Dermis microvascular lymphatic vessel endothelial cell (primary cell): ENCODE results near the gene CGREF1. TPM values are rescaled to one million over a fixed set of nuclear protein-coding genes. Genes with fewer than 3 reads are reported as not detected.
"Not testable (repeated sequence)": the region's sequence is repeated elsewhere in the genome, so short reads cannot be mapped to it uniquely, and the experiment has no call there.

Experiments
- DNase-seq, 2 donors: peaks; one replicate each; pipeline versions ENCODE4 v3.0.0 to v3.0.0-alpha.2; 2010; ENCODE audit warnings: low read depth in 2 of 2
- total RNA-seq: library from RNA; depleted of rRNA; stranded (reverse); fragments of >200 nt; gene quantifications from 2 replicates; pipeline ENCODE4 v1.2.1, GENCODE V29; 2014

CGREF1 gene
- total RNA-seq, 1 donor from 2014 or later: 2.8 TPM

- DNase-seq: no peak
These were observed 30.3 kb downstream of the CGREF1 start for GRCh38 chr2:27088634-27089033.

DNA sequence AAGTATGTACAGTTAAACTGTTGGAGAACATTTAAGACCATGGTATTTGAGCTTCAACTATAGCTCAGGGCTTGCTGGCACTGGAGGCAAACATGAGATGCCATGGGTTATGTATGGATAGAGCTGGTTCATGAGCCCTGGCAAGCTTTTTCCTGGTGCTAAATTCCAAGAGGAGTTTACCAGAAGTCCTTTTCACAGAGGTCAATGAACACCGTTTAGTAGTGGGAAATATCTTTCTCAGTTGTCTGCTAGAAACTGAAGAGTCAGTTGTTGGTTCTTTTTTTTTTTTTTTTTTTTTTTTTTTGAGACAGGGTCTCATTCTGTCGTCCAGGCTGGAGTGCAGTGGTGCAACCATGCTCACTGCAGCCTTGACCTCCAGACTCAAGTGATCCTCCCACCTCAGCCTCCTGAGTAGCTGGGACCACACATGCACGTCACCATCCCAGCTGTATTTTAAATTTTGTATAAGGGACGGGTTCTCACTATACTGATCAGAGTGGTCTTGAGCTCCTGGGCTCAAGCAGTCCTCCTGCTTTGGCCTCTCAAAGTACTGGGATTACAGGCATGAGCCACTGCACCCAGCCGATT, 31.0 kb downstream of the CGREF1 start:
- DNase-seq: no peak

- DNase-seq: no peak
These were observed 32.0 kb downstream of the CGREF1 start, which contains the start of gene KHK for GRCh38 chr2:27086724-27087593. KHK (plus strand) TSS chr2:27086772; CDS start chr2:27087260, 488 bp downstream.

DNA sequence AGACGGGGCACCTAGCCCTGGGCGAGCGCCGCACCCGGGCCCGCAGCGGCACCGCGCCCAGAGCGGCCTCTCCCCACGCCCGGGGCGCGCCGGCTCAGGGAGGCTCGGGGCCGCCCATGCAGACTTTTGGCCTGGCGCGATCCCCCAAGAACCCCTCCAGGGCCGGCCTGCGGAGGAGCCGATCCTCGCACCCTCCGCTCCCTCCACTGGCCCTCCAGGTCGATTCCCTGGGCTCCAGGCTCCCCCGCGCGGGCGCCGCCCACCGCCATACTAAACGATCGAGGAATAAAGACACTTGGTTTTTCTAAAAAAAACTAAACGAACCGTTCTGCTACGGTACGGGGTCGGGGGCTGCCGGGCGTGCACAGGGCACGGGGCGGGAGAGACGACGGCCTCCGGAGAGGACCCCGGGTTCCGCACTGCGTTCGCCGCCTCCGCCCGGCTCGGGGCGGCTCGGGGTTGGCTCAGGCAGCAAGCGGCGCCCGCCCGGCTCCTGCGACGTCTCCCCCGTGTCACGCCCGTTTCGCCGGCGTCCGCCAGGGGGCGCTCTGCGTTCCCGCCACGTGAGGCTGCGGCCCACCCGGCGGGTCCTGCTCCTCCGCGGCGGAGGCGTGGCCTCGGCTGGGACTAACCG, 32.7 kb downstream of the CGREF1 start:
- DNase-seq: peak; percentile 75 to 92

DNA sequence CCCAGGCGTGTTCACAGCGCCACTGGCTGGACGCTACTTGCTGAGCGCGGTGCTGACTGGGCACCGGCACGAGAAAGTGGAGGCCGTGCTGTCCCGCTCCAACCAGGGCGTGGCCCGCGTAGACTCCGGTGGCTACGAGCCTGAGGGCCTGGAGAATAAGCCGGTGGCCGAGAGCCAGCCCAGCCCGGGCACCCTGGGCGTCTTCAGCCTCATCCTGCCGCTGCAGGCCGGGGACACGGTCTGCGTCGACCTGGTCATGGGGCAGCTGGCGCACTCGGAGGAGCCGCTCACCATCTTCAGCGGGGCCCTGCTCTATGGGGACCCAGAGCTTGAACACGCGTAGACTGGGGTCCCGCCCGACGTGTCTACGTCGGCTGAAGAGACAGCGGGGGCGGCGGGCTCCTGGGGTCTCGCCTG, 33.2 kb downstream of the CGREF1 start:
- peak in 1 of 2 donors; percentile 79 for DNase-seq

- no peak for DNase-seq
These were observed 33.8 kb downstream of the CGREF1 start for GRCh38 chr2:27085062-27085672.

- DNase-seq: no peak
These were observed 34.4 kb downstream of the CGREF1 start for GRCh38 chr2:27084297-27085061.

GRCh38 chr2:27083410-27084296, 35.3 kb downstream of the CGREF1 start:
- no peak for DNase-seq

- DNase-seq: no peak
These were observed 36.0 kb downstream of the CGREF1 start for GRCh38 chr2:27082773-27083409.

DNA sequence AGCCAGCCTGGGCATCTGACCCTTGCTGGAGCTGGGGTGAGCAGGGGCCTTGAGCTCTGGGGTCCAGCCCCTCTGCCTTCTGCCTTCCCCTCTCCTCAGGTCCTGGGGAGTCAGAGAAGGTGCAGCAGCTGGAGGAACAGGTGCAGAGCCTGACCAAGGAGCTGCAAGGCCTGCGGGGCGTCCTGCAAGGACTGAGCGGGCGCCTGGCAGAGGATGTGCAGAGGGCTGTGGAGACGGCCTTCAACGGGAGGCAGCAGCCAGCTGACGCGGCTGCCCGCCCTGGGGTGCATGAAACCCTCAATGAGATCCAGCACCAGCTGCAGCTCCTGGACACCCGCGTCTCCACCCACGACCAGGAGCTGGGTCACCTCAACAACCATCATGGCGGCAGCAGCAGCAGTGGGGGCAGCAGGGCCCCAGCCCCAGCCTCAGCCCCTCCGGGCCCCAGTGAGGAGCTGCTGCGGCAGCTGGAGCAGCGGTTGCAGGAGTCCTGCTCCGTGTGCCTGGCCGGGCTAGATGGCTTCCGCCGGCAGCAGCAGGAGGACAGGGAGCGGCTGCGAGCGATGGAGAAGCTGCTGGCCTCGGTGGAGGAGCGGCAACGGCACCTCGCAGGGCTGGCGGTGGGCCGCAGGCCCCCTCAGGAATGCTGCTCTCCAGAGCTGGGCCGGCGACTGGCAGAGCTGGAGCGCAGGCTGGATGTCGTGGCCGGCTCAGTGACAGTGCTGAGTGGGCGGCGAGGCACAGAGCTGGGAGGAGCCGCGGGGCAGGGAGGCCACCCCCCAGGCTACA, 36.8 kb downstream of the CGREF1 start:
- no peak for DNase-seq

- no peak for DNase-seq
These were observed 38.4 kb downstream of the CGREF1 start for GRCh38 chr2:27080603-27080936.

DNA sequence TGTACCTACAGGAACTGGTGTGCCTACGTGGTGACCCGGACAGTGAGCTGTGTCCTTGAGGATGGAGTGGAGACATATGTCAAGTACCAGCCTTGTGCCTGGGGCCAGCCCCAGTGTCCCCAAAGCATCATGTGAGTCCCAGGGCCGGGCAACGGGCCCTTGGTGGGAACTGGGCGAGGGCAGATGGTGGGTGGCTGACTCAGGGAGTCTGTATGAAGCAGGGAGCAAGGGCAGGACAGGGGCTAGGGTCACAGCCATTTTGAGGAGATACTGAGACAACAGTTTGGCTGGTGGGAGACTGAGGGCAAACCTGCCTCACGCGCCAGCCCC, 38.8 kb downstream of the CGREF1 start:
- DNase-seq: no peak

DNA sequence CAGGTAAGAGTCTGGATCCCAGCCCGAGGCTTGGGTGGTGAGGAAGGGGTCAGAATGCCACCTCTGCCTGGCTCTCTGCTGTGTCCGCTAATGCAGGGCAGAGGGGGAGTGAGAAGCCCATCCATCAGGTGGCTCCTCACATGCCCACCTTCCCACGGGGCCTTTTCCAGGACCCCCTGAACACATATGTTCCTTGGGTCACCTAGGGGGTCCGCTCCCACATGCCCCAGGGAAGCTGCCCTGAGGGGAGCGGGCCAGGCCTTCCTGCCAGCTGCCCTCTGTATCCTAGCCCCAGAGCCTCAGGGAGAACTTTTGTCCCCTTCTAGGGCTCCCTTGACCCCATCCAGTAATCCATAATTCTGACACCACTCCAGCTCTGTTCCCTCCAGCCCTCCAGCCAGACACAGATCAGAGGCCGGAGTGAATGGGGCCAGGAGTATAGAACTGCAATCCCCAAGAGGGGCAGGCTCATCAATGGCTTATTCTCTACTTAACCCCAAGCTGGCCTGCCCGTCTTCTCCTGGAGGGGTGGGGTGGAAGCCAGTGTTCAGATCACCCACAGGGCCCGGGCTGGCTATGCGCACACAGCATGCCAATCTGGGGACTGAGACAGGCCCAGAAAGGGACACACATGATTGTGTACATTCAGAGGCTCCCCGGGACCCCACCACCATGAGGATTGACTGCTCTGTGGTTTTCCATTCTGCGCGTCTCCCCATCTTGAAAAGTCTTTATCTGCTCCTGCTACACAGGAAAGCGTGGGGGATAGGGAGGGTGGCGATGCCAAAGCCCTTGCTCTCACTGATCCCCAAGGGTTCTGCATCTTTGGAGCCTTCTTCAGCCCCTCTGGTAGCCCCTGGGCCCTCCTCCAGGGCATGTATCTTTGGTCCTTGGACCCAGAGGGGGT, 39.4 kb downstream of the CGREF1 start:
- DNase-seq: no peak

GRCh38 chr2:27078267-27079194, 40.4 kb downstream of the CGREF1 start, which contains the start of gene EMILIN1:
EMILIN1 (plus strand) TSS chr2:27078615; CDS start chr2:27079066, 451 bp downstream.
- peak; percentile 24 to 26 for DNase-seq

DNA sequence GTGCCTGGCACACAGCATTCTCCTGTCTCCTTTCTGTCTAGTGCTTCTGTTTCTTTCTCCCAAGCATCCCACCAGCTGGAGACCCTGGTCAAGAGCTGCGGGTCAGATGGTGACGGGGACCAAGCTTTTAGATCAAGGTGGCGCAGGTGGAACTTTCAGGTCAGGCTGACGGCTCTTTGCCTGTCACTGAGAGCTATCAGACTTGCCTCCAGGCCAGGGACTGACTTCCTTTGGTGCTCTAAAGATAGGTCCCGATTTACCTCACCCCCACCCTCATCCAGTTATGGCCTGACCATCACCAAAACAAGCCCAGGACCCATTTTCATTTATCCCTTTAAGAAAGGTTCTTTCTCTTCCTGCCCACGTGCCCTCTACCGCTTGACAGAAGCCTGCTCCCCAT, 41.7 kb downstream of the CGREF1 start:
- DNase-seq: no peak

DNA sequence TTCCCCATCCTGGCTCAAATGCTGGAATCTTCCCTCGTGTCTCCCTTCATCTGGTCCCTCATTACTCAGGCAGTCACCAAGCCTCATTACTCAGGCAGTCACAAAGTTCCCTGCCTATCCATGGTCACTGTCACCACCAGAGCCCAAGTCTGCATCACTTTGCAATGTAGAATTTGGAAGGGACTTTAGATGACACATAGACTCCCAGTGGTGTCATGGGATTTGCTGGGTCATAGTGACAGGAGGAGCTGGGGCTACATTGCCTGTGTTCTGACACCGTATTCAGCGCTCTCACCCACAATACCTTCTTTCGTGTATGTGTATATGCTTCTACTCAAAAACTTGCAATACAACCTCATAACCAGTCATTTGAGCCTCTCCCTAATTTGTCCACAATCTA, 42.6 kb downstream of the CGREF1 start:
- no peak for DNase-seq

- DNase-seq: not testable (repeated sequence)
These were observed 43.4 kb downstream of the CGREF1 start for GRCh38 chr2:27075566-27075871.
